HUES64 (cell line): ENCODE data around the gene ARL16.

Experiments used
- H3K27ac ChIP-seq: 2 replicates; pipeline ENCODE4 v1.7.0; 2013; ENCODE audit warnings: low read depth, low read length, inconsistent platforms
- H3K27me3 ChIP-seq: 2 replicates; pipeline ENCODE4 v1.6.1; 2013; ENCODE audit warnings: mild to moderate bottlenecking, low read length; ENCODE audit not compliant: insufficient read depth
- H3K36me3 ChIP-seq: 2 replicates; pipeline ENCODE4 v1.6.1; 2013; ENCODE audit warnings: mild to moderate bottlenecking, low read length; ENCODE audit not compliant: insufficient read depth
- H3K4me1 ChIP-seq: 2 replicates; pipeline ENCODE4 v1.6.1; 2013; ENCODE audit warnings: mild to moderate bottlenecking, low read length, moderate library complexity; ENCODE audit not compliant: insufficient read depth
- H3K4me3 ChIP-seq: 2 replicates; pipeline ENCODE4 v1.5.1; 2013; ENCODE audit warnings: mild to moderate bottlenecking, low read length, moderate library complexity
- H3K9ac ChIP-seq: 2 replicates; pipeline ENCODE4 v1.6.1; 2013; ENCODE audit warnings: mild to moderate bottlenecking, low read depth, low read length
- H3K9me3 ChIP-seq: 2 replicates; pipeline ENCODE4 v1.6.1; 2013; ENCODE audit warnings: low read depth, low read length; ENCODE audit not compliant: insufficient read depth
- WGBS: fragments of 150-250, 120-280 bp; methylation state at CpG from one replicate; pipeline ENCODE4 v1.1.7; 2013; ENCODE audit warnings: missing lambda C conversion rate; 5-methylcytosine and 5-hydroxymethylcytosine counted together

The ARL16 gene

DNA sequence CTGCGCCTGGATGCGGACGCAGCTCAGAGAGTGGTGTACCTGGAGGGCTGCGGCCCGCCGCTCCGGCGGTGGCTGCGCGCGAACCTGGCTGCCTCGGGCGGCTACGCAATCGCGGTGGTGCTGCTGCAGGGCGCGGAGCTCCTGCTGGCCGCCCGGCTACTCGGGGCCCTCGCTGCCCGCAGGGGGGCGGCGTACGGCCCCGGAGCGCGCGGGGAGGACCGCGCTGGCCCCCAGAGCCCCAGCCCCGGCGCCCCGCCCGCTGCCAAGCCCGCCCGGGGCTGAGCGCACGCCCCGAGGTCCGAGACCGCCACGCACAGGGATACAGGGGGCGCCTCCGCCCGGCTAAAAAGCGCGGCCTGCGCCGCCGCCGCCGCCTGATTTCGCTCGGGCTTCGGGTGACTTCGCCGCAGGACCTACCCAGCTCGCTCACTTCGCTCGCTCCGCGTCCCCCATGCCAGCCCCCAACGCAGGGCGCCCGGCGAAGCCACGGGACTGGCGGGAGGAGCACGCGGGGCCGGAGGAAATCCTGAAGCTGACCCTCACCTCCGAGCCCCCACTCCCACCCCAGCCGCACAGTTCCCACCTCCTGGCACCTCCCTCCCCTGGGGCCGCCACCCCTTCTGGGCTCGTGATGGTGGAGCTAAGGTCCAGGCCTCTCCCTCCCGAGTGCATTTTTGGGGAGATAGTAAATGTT, 35.4 kb downstream of the ARL16 start:
- Histone ChIP-seq H3K36me3 (no peaks in the 10 kb centered on the region), H3K4me3 (peak overlapping the region; percentile 38), H3K9ac (peak overlapping the region; percentile 25; the same call in 1 of the 2 replicates), H3K27ac (no peak overlapping the region), H3K4me1 (peaks cover 2% of the 10 kb centered on the region), H3K27me3 (peaks cover 32% of the 10 kb centered on the region), H3K9me3 (no peaks in the 10 kb centered on the region; the same call in none of the 2 replicates)
- WGBS, result 2% methylated on average over 75 of the region's 78 CpGs

DNA sequence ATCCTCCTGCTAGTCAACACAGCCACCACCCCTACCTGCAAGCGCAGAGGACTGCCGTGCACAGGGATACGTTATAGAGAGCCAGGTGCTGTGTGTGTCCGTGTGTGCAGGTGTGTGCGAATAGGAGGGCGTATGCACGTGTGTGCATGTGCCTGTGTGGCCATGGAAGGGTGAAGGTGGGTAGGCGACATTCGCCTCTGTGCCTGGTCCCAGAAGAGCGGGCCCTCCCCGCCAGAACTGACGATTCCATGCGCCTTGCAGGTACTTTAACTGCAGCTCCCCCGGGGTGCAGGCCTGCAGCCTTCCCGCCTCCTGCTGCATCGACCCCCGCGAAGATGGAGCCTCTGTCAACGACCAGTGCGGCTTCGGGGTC, 36.0 kb downstream of the ARL16 start:
- no peak overlapping the region for H3K9ac ChIP-seq
- H3K36me3 ChIP-seq, result no peaks in the 10 kb centered on the region
- peaks cover 32% of the 10 kb centered on the region for H3K27me3 ChIP-seq
- 31% methylated on average over 21 of the region's 21 CpGs for WGBS
- no peak overlapping the region for H3K27ac ChIP-seq
- H3K4me1 ChIP-seq, result no peaks in the 10 kb centered on the region
- H3K4me3 ChIP-seq, result peak overlapping the region; percentile 38
- H3K9me3 ChIP-seq, result no peaks in the 10 kb centered on the region; the same call in none of the 2 replicates

DNA sequence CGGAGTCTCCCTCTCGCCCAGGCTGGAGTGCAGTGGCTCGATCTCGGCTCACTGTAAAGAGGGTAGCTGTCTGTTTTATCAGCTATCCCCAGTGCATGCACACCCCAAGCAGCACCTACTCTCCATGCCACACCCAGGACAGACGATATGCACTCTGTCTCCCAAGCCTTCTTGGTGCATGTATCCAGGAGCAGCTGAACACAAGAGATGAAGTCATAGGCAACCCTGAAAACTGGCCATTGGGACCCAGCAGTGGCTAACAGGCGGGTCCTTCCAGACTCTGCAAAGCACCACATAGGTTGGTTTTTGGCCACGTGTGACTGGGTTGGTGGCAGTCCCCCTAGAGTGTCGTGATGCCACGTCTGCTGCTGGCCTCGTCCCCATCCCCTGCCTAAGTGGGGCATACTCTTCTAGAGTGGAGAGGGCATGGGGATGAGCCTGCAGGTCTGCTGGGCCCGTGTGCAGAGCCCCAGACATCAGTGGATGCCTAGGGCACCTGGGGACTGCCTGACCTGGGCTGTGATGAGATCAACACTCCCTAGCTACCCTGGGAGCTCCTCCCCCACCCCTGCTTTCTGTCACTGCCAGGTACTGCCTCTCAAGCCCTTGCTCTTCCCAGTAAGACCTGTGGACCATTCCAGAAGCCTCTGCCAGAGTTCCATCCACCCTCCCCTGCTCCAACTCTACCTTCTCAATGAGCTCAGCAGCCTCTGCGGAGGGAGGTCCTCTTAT, 36.6 kb downstream of the ARL16 start:
- Histone ChIP-seq H3K4me3 (peak overlapping the region; percentile 38; the same call in 1 of the 2 replicates), H3K9ac (no peak overlapping the region), H3K36me3 (no peaks in the 10 kb centered on the region), H3K9me3 (no peaks in the 10 kb centered on the region; the same call in none of the 2 replicates), H3K4me1 (no peaks in the 10 kb centered on the region), H3K27me3 (peaks cover 32% of the 10 kb centered on the region), H3K27ac (no peak overlapping the region)
- 80% methylated on average over 12 of the region's 12 CpGs for WGBS

DNA sequence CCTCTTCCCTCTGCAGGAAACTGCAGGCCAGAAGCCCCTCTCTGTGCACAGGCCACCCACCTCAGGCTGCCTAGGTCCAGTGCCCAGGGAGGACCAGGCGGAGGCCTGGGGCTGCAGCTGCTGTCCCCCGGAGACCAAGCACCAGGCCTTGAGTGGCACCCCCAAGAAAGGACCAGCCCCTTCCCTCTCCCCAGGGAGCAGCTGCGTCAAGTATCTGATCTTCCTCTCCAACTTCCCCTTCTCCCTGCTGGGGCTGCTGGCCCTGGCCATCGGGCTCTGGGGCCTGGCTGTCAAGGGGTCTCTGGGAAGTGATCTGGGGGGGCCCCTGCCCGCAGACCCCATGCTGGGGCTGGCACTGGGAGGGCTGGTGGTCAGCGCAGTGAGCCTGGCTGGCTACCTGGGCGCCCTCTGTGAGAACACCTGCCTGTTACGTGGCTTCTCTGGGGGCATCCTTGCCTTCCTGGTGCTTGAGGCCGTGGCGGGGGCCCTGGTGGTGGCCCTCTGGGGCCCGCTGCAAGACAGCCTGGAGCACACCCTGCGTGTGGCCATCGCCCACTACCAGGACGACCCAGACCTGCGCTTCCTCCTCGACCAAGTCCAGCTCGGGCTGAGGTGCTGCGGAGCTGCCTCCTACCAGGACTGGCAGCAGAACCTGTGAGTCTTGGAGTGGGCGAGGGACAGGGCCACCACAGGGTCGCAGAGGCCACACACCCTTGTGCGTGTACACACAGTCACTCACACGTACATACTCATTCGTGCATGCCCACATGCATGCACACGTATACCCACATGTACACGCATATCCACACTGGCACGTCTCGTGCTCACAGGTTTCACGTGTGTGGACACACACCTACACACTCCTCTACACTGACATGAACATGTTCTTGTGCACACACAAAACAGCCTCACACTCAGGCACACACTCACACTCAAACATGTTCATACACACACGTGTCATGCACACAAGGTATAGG, 38.3 kb downstream of the ARL16 start:
- no peaks in the 10 kb centered on the region; the same call in none of the 2 replicates for H3K9me3 ChIP-seq
- no peaks in the 10 kb centered on the region for H3K4me1 ChIP-seq
- H3K27me3 ChIP-seq, result peaks cover 32% of the 10 kb centered on the region
- no peak overlapping the region for H3K9ac ChIP-seq
- no peaks in the 10 kb centered on the region for H3K36me3 ChIP-seq
- no peak overlapping the region for H3K4me3 ChIP-seq
- no peak overlapping the region for H3K27ac ChIP-seq
- 89% methylated on average over 29 of the region's 29 CpGs for WGBS

DNA sequence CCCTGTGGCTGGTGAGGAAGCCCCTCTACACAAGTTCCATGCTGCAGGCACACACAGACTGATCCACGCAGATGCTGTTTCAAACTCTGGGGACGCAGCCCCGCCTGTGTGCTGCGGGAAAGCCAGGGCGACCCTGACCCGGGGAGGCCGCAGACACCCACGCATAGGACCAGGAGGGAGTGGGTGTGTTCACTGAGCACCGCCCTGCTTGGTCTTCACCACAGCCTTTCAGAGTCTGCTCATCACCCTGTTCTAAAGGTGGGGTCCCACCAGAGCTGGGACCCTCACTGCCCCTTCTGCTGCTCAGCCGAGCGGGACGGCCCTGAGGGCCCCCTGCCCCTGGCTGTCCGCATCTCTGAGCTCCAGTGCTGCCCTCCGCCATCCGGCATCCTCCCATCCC, 39.1 kb downstream of the ARL16 start:
- WGBS, result 94% methylated on average over 15 of the region's 15 CpGs

DNA sequence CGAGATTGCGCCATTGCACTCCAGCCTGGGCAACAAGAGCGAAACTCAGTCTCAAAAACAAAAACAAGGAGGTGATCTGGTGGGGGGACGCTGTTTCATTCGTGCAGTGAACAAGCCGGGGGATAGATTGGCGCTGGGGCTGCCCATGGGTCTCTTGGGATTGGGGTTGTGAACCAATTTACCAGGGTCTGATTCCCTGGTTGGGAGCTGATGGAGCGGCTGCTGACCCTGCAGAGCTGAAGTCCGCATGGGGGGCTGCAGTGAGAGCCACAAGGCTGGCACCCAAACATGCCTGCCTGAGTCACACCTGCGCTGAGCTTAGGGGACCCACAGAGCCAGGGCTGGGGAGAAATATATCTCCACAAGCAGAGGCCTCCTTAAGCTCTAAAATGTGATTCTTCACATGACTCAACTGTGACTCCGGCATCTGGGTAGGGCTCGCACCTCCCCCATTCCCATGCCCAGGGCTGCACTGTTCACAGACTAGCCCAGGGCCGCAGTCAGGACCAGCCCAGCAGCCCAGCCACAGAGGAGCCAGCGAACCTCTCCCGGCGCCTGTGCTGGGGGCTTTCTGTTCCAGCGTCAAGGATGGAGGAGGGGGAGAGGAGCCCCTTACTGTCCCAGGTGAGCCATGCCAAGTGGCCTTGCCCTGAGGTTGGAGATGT, 41.6 kb downstream of the ARL16 start:
- no peak overlapping the region for H3K9ac ChIP-seq
- H3K9me3 ChIP-seq, result no peaks in the 10 kb centered on the region
- peaks cover 3% of the 10 kb centered on the region for H3K27me3 ChIP-seq
- no peaks in the 10 kb centered on the region for H3K4me1 ChIP-seq
- WGBS, result 87% methylated on average over 14 of the region's 17 CpGs
- no peaks in the 10 kb centered on the region for H3K36me3 ChIP-seq
- H3K27ac ChIP-seq, result no peak overlapping the region
- H3K4me3 ChIP-seq, result no peak overlapping the region

More for the DNA sequence above, 39.1 kb downstream of the ARL16 start:
- Histone ChIP-seq H3K9ac (no peak overlapping the region), H3K27me3 (peaks cover 28% of the 10 kb centered on the region), H3K4me1 (no peaks in the 10 kb centered on the region), H3K9me3 (no peaks in the 10 kb centered on the region; the same call in none of the 2 replicates), H3K27ac (no peak overlapping the region), H3K4me3 (no peak overlapping the region), H3K36me3 (no peaks in the 10 kb centered on the region)

DNA sequence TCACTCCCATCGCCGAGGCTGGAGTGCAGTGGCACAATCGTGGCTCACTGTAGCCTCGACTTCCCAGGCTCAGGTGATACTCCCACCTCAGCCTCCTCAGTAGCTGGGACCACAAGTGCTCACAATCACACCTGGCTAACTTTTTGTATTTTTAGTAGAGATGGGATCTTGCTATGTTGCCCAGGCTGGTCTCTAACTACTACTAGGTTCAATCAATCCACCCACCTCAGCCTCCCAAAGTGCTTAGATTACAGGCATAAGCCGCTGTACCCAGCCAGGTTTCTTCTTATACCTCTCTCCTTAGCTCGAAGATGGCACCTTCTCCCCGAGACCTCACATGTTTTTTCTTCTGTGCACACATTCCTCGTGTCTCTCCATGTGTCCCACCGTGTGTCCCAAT, 43.6 kb downstream of the ARL16 start:
- no peaks in the 10 kb centered on the region for H3K4me1 ChIP-seq
- H3K9ac ChIP-seq, result no peak overlapping the region
- H3K36me3 ChIP-seq, result no peaks in the 10 kb centered on the region
- 92% methylated on average over 9 of the region's 9 CpGs for WGBS
- no peak overlapping the region for H3K27ac ChIP-seq
- H3K4me3 ChIP-seq, result no peak overlapping the region
- H3K27me3 ChIP-seq, result no peaks in the 10 kb centered on the region
- H3K9me3 ChIP-seq, result no peaks in the 10 kb centered on the region

DNA sequence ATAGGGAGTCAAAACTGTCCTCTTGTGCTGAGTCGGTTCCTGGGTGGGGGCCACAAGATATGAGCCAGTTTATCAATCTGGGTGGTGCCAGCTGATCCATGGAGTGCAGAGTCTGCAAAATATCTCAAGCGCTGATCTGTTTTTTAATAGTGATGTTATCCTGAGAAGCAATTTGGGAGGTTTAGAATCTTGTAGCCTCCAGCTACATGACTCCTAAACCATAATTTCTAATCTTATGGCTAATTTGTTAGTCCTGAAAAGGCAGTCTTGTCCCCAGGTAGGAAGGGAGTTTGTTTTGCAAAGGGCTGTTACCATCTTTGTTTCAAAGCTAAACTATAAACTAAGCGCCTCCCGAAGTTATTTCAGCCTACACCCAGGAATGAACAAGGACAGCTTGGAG, 44.9 kb downstream of the ARL16 start:
- 95% methylated on average over 2 of the region's 4 CpGs for WGBS
- no peak overlapping the region for H3K27ac ChIP-seq

DNA sequence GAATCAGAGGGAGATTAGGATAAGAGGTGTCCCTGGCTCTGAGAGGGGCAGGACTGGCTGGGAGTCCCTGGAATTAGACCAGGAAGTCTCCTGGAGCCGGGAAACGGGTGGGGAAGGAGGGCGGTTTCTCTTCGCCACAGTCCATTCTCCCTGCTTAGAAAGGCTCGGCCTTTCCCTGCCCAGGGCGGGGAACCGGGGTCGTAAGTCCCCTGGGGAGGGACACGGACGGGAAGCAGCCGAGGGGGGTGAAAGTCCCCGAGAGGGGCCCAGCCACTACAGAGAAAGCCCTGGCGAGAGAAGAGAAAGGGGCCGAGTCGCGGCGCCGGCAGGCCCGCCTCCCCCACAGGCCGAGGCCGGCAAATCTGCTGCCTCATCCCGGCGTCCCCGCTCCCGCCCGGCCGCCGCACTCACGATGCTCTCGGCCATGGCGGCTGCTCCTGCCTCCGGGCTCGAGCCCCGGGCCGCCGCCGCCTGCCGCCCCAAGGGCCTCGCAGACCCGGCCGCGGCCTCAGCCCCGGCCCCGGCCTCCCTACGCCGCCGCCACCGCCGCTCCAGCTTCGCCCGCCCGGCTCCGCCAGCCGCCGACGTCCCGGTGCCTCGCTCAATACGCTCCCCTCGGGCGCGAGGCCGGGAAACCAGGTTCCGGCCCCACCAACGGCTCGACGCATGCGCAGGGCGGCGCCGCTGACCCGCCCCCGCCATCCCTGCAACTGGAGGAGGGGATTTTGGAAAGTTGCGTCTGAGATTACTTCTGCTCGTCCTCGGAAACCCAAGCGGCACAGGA, 46.9 kb downstream of the ARL16 start, which contains the start of the genes NPLOC4 and TSPAN10:
TSS of gene NPLOC4 (minus strand) at position 608 of the 784 bp plus-strand sequence. CDS start at position 426, 182 bp downstream.
TSS of gene TSPAN10 (plus strand) at position 692 of the 784 bp plus-strand sequence. CDS start 5,217 bp downstream, outside the sequence.
- H3K9me3 ChIP-seq, result no peaks in the 10 kb centered on the region
- under 1% methylated on average over 77 of the region's 77 CpGs for WGBS
- H3K27me3 ChIP-seq, result no peaks in the 10 kb centered on the region
- peak within 1 kb of the TSS; percentile 82 for H3K27ac ChIP-seq
- H3K9ac ChIP-seq, result peak within 1 kb of the TSS; percentile 95
- no peaks in the 10 kb centered on the region for H3K36me3 ChIP-seq
- H3K4me1 ChIP-seq, result no peaks in the 10 kb centered on the region
- H3K4me3 ChIP-seq, result peak within 1 kb of the TSS; percentile 79

More for the DNA sequence above, 44.9 kb downstream of the ARL16 start:
- H3K36me3 ChIP-seq, result no peaks in the 10 kb centered on the region
- no peaks in the 10 kb centered on the region for H3K27me3 ChIP-seq
- no peaks in the 10 kb centered on the region for H3K9me3 ChIP-seq
- H3K9ac ChIP-seq, result no peak overlapping the region
- H3K4me1 ChIP-seq, result no peaks in the 10 kb centered on the region
- H3K4me3 ChIP-seq, result no peak overlapping the region
